ENCODE results near the gene NHS. TPM values are rescaled to one million over a fixed set of nuclear protein-coding genes. Genes with fewer than 3 reads are reported as not detected.
"Not testable (repeated sequence)": the region's sequence is repeated elsewhere in the genome, so short reads cannot be mapped to it uniquely, and the experiment has no call there.

Gene NHS
- total RNA-seq, 4 donors from 2014 or later = 5.0 to 8.7 (median 6.2) TPM

DNA sequence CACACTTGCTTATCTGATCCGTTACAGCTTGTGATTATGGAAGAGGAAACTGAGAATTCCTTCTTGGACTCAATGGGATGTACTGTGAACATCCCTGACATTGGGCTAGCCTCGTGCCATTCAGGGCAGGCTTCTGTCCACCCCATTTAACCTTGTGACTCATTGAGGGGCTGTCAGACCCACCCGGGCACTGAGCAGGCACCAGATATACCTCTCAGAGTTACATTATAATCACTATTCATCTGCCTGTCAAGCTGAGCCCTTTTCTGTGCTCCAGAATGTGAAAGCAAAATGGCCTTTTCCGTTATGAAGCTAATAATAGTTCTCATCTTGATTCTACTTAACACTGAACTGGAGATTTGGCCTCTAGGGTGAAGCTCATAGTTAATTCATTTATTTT is 191.7 kb downstream of the NHS start:
- Histone ChIP-seq H3K4me3 (peak overlapping the region in 1 of 4 donors; percentile 24), H3K27me3 (no peaks in the 10 kb centered on the region), H3K27ac (replicated peaks in 1 of 4) (peak overlapping the region; percentile 13 to 74 (median 62)), H3K4me1 (peaks cover 0 to 18% (median 13%) of the 10 kb centered on the region in 4 donors), H3K9me3 (no peaks in the 10 kb centered on the region), H3K36me3 (no peaks in the 10 kb centered on the region)
- TF ChIP-seq POLR2AphosphoS5 (IDR thresholded peaks at IDR 0.05) (no peak), EP300 (IDR thresholded peaks at IDR 0.05) (no peak), POLR2A (IDR thresholded peaks at IDR 0.05; ENCODE audit: low read depth) (no peak)
- TF ChIP-seq, protein P1, sequence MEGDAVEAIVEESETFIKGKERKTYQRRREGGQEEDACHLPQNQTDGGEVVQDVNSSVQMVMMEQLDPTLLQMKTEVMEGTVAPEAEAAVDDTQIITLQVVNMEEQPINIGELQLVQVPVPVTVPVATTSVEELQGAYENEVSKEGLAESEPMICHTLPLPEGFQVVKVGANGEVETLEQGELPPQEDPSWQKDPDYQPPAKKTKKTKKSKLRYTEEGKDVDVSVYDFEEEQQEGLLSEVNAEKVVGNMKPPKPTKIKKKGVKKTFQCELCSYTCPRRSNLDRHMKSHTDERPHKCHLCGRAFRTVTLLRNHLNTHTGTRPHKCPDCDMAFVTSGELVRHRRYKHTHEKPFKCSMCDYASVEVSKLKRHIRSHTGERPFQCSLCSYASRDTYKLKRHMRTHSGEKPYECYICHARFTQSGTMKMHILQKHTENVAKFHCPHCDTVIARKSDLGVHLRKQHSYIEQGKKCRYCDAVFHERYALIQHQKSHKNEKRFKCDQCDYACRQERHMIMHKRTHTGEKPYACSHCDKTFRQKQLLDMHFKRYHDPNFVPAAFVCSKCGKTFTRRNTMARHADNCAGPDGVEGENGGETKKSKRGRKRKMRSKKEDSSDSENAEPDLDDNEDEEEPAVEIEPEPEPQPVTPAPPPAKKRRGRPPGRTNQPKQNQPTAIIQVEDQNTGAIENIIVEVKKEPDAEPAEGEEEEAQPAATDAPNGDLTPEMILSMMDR (IDR thresholded peaks at IDR 0.05) = no peak
- intact Hi-C loops (cut with DNase I) = no loop called here
- WGBS = 35% methylated on average over 4 of the region's 4 CpGs
- no peak for DNase-seq (ENCODE audit: extremely low spot score)

DNA sequence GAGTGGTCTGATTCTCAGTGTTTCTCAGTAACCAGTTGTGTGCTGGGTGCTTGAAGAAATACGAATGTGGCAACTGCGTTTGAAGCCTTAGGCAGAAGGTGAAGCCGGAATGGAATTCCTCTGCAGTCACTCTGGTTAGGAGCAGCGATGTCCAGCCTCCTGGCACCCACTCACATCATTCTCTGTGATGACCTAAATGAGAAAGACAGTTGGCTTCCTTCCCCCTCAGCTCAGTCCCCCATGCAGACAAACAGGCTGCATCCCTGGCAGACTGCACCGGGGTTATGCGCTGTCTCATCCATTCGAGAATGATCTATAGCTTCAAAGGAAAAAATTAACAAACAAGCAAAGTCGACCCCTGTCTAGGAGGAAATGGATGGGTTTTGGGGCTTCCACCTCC is 192.2 kb downstream of the NHS start:
- no peaks in the 10 kb centered on the region for H3K9me3 ChIP-seq
- WGBS = 37% methylated on average over 8 of the region's 8 CpGs
- no peak for DNase-seq (ENCODE audit: extremely low spot score)
- H3K4me1 ChIP-seq = peaks cover 0 to 18% (median 13%) of the 10 kb centered on the region in 4 donors
- H3K36me3 ChIP-seq = no peaks in the 10 kb centered on the region
- H3K4me3 ChIP-seq = peak overlapping the region in 1 of 4 donors; percentile 24
- H3K27ac ChIP-seq (replicated peaks in 1 of 4) = peak overlapping the region; percentile 13 to 74 (median 62)
- intact Hi-C loops (cut with DNase I) = no loop called here
- TF ChIP-seq POLR2A (IDR thresholded peaks at IDR 0.05; ENCODE audit: low read depth) (no peak), POLR2AphosphoS5 (IDR thresholded peaks at IDR 0.05) (peak in 1 of 2 donors; percentile 7)
- TF ChIP-seq, protein P1 (IDR thresholded peaks at IDR 0.05) = no peak
- H3K27me3 ChIP-seq = no peaks in the 10 kb centered on the region

DNA sequence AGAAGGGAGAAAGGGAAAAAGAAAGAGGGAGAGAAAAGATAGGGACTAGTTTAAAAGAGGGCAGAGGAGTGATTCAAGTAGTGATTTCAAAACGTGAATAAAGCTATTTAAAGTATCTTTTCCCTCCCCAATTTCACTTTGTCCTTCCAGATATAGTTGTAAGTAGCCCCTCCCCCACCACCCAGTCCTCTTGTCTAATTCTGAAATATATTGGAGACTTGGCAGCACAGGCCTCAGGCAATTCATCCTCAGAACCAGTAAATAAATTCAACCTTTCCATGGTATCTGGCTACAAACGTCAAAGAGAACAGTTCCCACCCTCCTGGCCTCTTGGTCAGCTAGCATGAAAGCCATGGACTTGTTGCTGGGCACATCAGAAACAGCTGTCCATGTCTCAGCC is 192.8 kb downstream of the NHS start:
- peak overlapping the region; percentile 6 to 74 (median 62) for H3K27ac ChIP-seq (replicated peaks in 1 of 4)
- 16% methylated on average over 2 of the region's 2 CpGs for WGBS
- peaks cover 0 to 18% (median 13%) of the 10 kb centered on the region in 4 donors for H3K4me1 ChIP-seq
- no peak for DNase-seq (ENCODE audit: extremely low spot score)
- H3K36me3 ChIP-seq = no peaks in the 10 kb centered on the region
- no peak overlapping the region for H3K4me3 ChIP-seq
- no peaks in the 10 kb centered on the region for H3K27me3 ChIP-seq
- TF ChIP-seq, protein P1 (IDR thresholded peaks at IDR 0.05) = no peak
- TF ChIP-seq EP300 (IDR thresholded peaks at IDR 0.05) (no peak), POLR2AphosphoS5 (IDR thresholded peaks at IDR 0.05) (no peak), POLR2A (IDR thresholded peaks at IDR 0.05; ENCODE audit: low read depth) (no peak)
- intact Hi-C loops (cut with DNase I) = no loop called here
- no peaks in the 10 kb centered on the region for H3K9me3 ChIP-seq

DNA sequence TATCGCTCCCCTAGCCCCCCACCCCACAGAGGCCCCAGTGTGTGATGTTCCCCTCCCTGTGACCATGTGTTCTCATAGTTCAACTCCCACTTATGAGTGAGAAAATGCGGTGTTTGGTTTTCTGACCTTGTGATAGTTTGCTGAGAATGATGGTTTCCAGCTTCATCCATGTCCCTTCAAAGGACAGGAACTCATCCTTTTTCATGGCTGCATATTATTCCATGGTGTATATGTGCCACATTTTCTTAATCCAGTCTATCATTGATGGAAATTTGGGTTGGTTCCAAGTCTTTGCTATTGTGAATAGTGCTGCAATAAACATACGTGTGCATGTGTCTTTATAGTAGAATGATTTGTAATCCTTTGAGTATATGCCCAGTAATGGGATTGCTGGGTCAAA is 193.8 kb downstream of the NHS start:
- H3K4me3 ChIP-seq; intact Hi-C loops (cut with DNase I); H3K36me3 ChIP-seq; H3K27me3 ChIP-seq; H3K9me3 ChIP-seq; DNase-seq (ENCODE audit: extremely low spot score); H3K27ac ChIP-seq (replicated peaks in 1 of 4): not testable (repeated sequence)
- H3K4me1 ChIP-seq = peaks cover 0 to 18% (median 13%) of the 10 kb centered on the region in 4 donors
- WGBS = 83% methylated on average over 3 of the region's 3 CpGs

DNA sequence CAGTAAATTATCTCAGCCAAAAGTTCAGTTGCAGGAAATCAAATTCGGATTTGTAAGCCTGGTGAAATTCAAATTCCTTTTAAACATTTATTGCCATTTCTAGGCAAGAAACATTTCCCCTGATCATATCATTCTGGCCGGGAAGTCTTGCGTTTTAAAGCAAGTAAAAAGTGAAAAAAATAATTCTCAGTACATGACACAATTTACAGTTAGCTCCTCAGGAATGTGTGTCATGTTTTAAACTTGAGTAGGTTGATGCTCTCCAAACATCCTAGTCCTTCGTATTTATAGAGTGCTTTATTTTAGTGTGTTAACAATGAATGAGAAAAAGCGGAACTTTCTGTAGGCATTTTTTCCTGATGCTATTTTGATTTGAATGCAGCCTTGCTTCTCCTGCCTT is 204.0 kb downstream of the NHS start:
- Histone ChIP-seq H3K36me3 (no peaks in the 10 kb centered on the region), H3K9me3 (no peaks in the 10 kb centered on the region), H3K4me1 (peaks cover 0 to 36% (median 18%) of the 10 kb centered on the region in 4 donors), H3K27ac (replicated peaks in 1 of 4) (peak overlapping the region in 1 of 4 donors; percentile 39), H3K4me3 (no peak overlapping the region), H3K27me3 (peaks cover 0 to 6% (median 0%) of the 10 kb centered on the region in 4 donors)
- no peak for DNase-seq (ENCODE audit: extremely low spot score)
- intact Hi-C loops (cut with DNase I) = no loop called here
- 51% methylated on average over 5 of the region's 5 CpGs for WGBS
- TF ChIP-seq, protein P1 (IDR thresholded peaks at IDR 0.05) = no peak
- TF ChIP-seq POLR2AphosphoS5 (IDR thresholded peaks at IDR 0.05) (no peak), POLR2A (IDR thresholded peaks at IDR 0.05; ENCODE audit: low read depth) (no peak), EP300 (IDR thresholded peaks at IDR 0.05) (no peak)

Measured in esophagus muscularis mucosa (tissue), 4 donors.